OCI-LY1 (cell line): ENCODE results near the gene PRRT2.

ENCODE experiments used
- CTCF ChIP-seq: fragments of 200-600 bp; sonication (generic), shearing (Covaris generic); IDR thresholded peaks from 2 replicates; pipeline ENCODE4 v1.5.1; 2017; ENCODE audit warnings: mild to moderate bottlenecking, antibody characterized with exemption, low read length, moderate library complexity, mixed read lengths
- EZH2 ChIP-seq: fragments of 200-600 bp; sonication (generic), shearing (Covaris generic); IDR thresholded peaks from 2 replicates; pipeline ENCODE4 v1.8.0; 2017; ENCODE audit warnings: borderline replicate concordance, mixed run types, mild to moderate bottlenecking, antibody characterized with exemption, low read length, moderate library complexity, mixed read lengths

DNA sequence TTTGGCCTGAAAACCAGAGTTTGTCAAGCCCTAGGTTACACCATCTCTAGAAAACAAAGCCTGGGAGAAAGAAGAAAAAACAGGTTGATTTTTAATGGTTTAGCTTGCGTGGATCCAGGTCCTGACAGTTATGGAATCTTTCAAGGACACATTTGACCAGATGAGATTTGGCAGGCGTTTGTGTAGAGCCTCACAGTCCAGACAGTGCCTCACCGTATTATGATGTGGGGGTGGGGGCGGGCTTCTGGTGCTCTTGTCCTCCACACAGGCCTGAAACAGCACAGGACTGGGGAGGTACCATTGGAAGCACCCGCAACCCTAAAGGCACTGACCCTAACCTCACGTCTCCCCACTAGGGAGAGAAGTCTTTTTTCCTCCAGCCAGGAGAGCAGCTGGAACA is 27.8 kb downstream of the PRRT2 start:
- TF ChIP-seq CTCF (no peak), EZH2 (no peak)
